ENCODE measurements around the gene CXCL12. TPM values are rescaled to one million over a fixed set of nuclear protein-coding genes. Genes with fewer than 3 reads are reported as not detected.

Gene CXCL12
- 10 to 100 TPM; 44.7 to 81.2 (median 56.9) TPM for total RNA-seq

- Histone ChIP-seq H3K36me3 (no peaks in the 10 kb centered on the region), H3K27ac (peak within 1 kb of the TSS in 3 of 4 donors; percentile 71 to 81 (median 75)), H3K4me1 (peaks cover 0 to 46% (median 7%) of the 10 kb centered on the region in 3 donors), H3K4me3 (peak within 1 kb of the TSS; percentile 37 to 65), H3K9me3 (no peaks in the 10 kb centered on the region), H3K27me3 (peaks cover 60% of the 10 kb centered on the region)
- no CpG with 5 or more reads among the region's 75 CpGs for WGBS, 2 donors (ENCODE audit: low coverage in 1 of 2)
- TF ChIP-seq CTCF (IDR thresholded peaks at IDR 0.05), result no peak
- TF ChIP-seq POLR2AphosphoS5 (IDR thresholded peaks at IDR 0.05), result no peak
- no peak for TF ChIP-seq EP300 (IDR thresholded peaks at IDR 0.05)
- TF ChIP-seq POLR2A (IDR thresholded peaks at IDR 0.05), result no peak
- peak; percentile 49 for ATAC-seq
Observed at GRCh38 chr10:44385026-44385695, at the start of gene CXCL12. Gene CXCL12 (minus strand): TSS chr10:44385097. CDS start chr10:44385005, 92 bp downstream.

GRCh38 chr10:44427479-44427878 lies 42.6 kb upstream of the CXCL12 start:
- TF ChIP-seq POLR2AphosphoS5 (IDR thresholded peaks at IDR 0.05), result no peak
- no peaks in the 10 kb centered on the region for H3K4me1 ChIP-seq

GRCh38 chr10:44427037-44427436 lies 42.1 kb upstream of the CXCL12 start:
- Histone ChIP-seq H3K27me3 (no peaks in the 10 kb centered on the region), H3K27ac (no peak overlapping the region), H3K4me1 (no peaks in the 10 kb centered on the region), H3K4me3 (no peak overlapping the region), H3K9me3 (peaks cover 0 to 19% (median 0%) of the 10 kb centered on the region in 3 donors), H3K36me3 (no peaks in the 10 kb centered on the region)
- no peak for ATAC-seq
- TF ChIP-seq EP300 (IDR thresholded peaks at IDR 0.05) (no peak), POLR2A (IDR thresholded peaks at IDR 0.05) (no peak), CTCF (IDR thresholded peaks at IDR 0.05) (no peak), POLR2AphosphoS5 (IDR thresholded peaks at IDR 0.05) (no peak)
- WGBS, 2 donors (ENCODE audit: low coverage in 1 of 2), result 83% methylated on average over 3 of the region's 5 CpGs; no CpG with 5 or more reads in 1 of the 2 donors

More at GRCh38 chr10:44427479-44427878, 42.6 kb upstream of the CXCL12 start:
- no peak for ATAC-seq
- H3K9me3 ChIP-seq, result peaks cover 0 to 22% (median 0%) of the 10 kb centered on the region in 3 donors
- no peak overlapping the region for H3K4me3 ChIP-seq
- no peaks in the 10 kb centered on the region for H3K27me3 ChIP-seq
- 100% methylated on average over 1 of the region's 2 CpGs; no CpG with 5 or more reads in 1 of the 2 donors for WGBS, 2 donors (ENCODE audit: low coverage in 1 of 2)
- no peak overlapping the region for H3K27ac ChIP-seq
- no peaks in the 10 kb centered on the region for H3K36me3 ChIP-seq

- 50 to 56% methylated on average over 2 to 3 of the region's 8 CpGs for WGBS, 2 donors (ENCODE audit: low coverage in 1 of 2)
- H3K36me3 ChIP-seq, result no peaks in the 10 kb centered on the region
- no peak for TF ChIP-seq CTCF (IDR thresholded peaks at IDR 0.05)
- TF ChIP-seq EP300 (IDR thresholded peaks at IDR 0.05), result no peak
- TF ChIP-seq POLR2A (IDR thresholded peaks at IDR 0.05), result no peak
- no peak for TF ChIP-seq POLR2AphosphoS5 (IDR thresholded peaks at IDR 0.05)
- no peaks in the 10 kb centered on the region for H3K4me1 ChIP-seq
- no peak overlapping the region for H3K4me3 ChIP-seq
- no peak for ATAC-seq
- H3K27me3 ChIP-seq, result no peaks in the 10 kb centered on the region
- no peak overlapping the region for H3K27ac ChIP-seq
- H3K9me3 ChIP-seq, result peaks cover 0 to 15% (median 0%) of the 10 kb centered on the region in 3 donors
Observed at GRCh38 chr10:44426247-44427034, 41.5 kb upstream of the CXCL12 start.

- Histone ChIP-seq H3K27ac (no peak overlapping the region), H3K27me3 (no peaks in the 10 kb centered on the region), H3K4me1 (no peaks in the 10 kb centered on the region), H3K9me3 (peaks cover 0 to 9% (median 0%) of the 10 kb centered on the region in 3 donors), H3K4me3 (no peak overlapping the region), H3K36me3 (no peaks in the 10 kb centered on the region)
- TF ChIP-seq CTCF (IDR thresholded peaks at IDR 0.05) (no peak), POLR2A (IDR thresholded peaks at IDR 0.05) (no peak), EP300 (IDR thresholded peaks at IDR 0.05) (no peak), POLR2AphosphoS5 (IDR thresholded peaks at IDR 0.05) (no peak)
- ATAC-seq, result no peak
- 100% methylated on average over 1 of the region's 8 CpGs; no CpG with 5 or more reads in 1 of the 2 donors for WGBS, 2 donors (ENCODE audit: low coverage in 1 of 2)
Observed at GRCh38 chr10:44425466-44425865, 40.6 kb upstream of the CXCL12 start.
